Measurements from ENCODE around the gene RPTOR. TPM values are rescaled to one million over a fixed set of nuclear protein-coding genes. Genes with fewer than 3 reads are reported as not detected.
"Not testable (repeated sequence)": the region's sequence is repeated elsewhere in the genome, so short reads cannot be mapped to it uniquely, and the experiment has no call there.

The RPTOR gene
- total RNA-seq, 1 experiment from 2014 or later = 66.7 TPM

DNA sequence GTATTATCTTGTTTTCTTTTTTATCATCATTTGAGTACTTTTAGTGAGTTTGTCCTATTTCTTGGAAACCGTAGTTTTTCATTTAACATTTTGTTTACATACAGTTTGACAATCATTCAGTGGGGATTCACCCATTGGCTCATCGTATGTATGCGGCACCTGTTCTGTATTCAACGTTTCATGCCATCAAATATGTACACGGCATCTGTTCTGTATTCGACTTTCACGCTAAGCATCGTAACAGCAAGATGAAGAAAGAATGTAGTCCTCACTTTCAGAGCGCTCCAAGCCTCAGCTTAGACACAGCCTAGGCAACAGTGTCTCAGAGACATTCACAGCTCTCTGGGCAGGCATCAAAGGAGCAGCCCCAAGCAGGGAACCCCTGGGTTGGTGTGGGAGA, 269.9 kb downstream of the RPTOR start:
- Histone ChIP-seq H3K36me3 (ENCODE audit: control insufficient read depth, insufficient read depth, low read length) (0 out of 2 replicates have a peak, but pooled peaks cover 1% of the 10 kb centered on the region), H3K4me3 (ENCODE audit: low read depth, low read length) (no peak overlapping the region), H3K9me3 (no peaks in the 10 kb centered on the region), H3K4me1 (peaks cover 2% of the 10 kb centered on the region), H3K27me3 (replicated peaks; ENCODE audit: control insufficient read depth, insufficient read depth, low read length) (no peaks in the 10 kb centered on the region)
- intact Hi-C loops (cut with micrococcal nuclease; ENCODE audit: unreplicated experiment) = no loop called here
- no peak overlapping the region for H3K27ac Mint-ChIP-seq (ENCODE audit: unreplicated experiment)
- H3K27me3 Mint-ChIP-seq (ENCODE audit: insufficient read depth, unreplicated experiment) = no peaks in the 10 kb centered on the region
- POLR2A ChIA-PET = no interaction called here
- no peaks in the 10 kb centered on the region for H3K9me3 Mint-ChIP-seq (ENCODE audit: unreplicated experiment)
- peaks cover 6% of the 10 kb centered on the region for H3K4me1 Mint-ChIP-seq (ENCODE audit: low read depth, unreplicated experiment)
- no TSS peak for BruUV-seq (replicated peaks)
- no peak overlapping the region for H3K4me3 Mint-ChIP-seq (ENCODE audit: unreplicated experiment)
- CTCF ChIA-PET = no interaction called here
- H3K36me3 Mint-ChIP-seq (ENCODE audit: insufficient read depth, unreplicated experiment) = peaks cover 35% of the 10 kb centered on the region
- TF ChIP-seq, protein P1, sequence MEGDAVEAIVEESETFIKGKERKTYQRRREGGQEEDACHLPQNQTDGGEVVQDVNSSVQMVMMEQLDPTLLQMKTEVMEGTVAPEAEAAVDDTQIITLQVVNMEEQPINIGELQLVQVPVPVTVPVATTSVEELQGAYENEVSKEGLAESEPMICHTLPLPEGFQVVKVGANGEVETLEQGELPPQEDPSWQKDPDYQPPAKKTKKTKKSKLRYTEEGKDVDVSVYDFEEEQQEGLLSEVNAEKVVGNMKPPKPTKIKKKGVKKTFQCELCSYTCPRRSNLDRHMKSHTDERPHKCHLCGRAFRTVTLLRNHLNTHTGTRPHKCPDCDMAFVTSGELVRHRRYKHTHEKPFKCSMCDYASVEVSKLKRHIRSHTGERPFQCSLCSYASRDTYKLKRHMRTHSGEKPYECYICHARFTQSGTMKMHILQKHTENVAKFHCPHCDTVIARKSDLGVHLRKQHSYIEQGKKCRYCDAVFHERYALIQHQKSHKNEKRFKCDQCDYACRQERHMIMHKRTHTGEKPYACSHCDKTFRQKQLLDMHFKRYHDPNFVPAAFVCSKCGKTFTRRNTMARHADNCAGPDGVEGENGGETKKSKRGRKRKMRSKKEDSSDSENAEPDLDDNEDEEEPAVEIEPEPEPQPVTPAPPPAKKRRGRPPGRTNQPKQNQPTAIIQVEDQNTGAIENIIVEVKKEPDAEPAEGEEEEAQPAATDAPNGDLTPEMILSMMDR (IDR thresholded peaks at IDR 0.05; ENCODE audit: insufficient read depth in 1 of 2, low read depth in 1 of 2, low read length in 1 of 2, severe bottlenecking in 1 of 2, unreplicated experiment in 1 of 2) = no peak
- peak in 1 of 2 experiments; percentile 12 for DNase-seq

DNA sequence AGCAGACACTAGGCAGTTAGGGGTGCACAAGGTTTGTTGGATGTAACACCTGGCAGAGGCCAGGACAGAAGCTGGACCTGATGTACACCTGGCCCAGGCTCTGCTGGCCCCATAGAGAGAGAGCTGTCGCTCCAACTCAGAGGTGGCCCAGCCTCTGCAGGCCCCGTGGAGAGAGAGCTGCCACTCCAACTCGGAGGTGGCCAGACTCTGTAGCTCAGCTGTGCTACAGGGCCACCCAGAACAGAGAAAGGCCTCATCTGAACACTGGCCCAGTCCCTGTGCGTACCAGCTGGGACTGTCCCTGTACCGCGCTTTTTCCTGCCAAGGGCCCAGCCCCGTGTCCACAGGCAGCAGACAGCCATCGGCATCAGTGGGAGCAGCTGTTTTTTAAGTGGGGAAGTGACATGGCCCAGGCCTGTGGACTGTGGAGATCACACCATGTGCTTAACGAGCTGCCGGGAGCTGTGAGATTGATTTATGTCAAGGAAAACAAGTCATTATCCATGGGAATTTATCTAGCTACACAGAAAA, 270.6 kb downstream of the RPTOR start:
- DNase-seq = peak in 1 of 2 experiments; percentile 30
- 0 out of 2 replicates have a peak, but pooled peaks cover 1% of the 10 kb centered on the region for H3K36me3 ChIP-seq (ENCODE audit: control insufficient read depth, insufficient read depth, low read length)
- H3K9me3 ChIP-seq = no peaks in the 10 kb centered on the region
- no peak overlapping the region for H3K4me3 Mint-ChIP-seq (ENCODE audit: unreplicated experiment)
- TF ChIP-seq, protein P1 (IDR thresholded peaks at IDR 0.05; ENCODE audit: insufficient read depth in 1 of 2, low read depth in 1 of 2, low read length in 1 of 2, severe bottlenecking in 1 of 2, unreplicated experiment in 1 of 2) = no peak
- CTCF ChIA-PET = no interaction called here
- peaks cover 13% of the 10 kb centered on the region for H3K4me1 Mint-ChIP-seq (ENCODE audit: low read depth, unreplicated experiment)
- no TSS peak for BruUV-seq (replicated peaks)
- no peaks in the 10 kb centered on the region for H3K27me3 Mint-ChIP-seq (ENCODE audit: insufficient read depth, unreplicated experiment)
- intact Hi-C loops (cut with micrococcal nuclease; ENCODE audit: unreplicated experiment) = no loop called here
- no peaks in the 10 kb centered on the region for H3K9me3 Mint-ChIP-seq (ENCODE audit: unreplicated experiment)
- peaks cover 10% of the 10 kb centered on the region for H3K4me1 ChIP-seq
- no peaks in the 10 kb centered on the region for H3K27me3 ChIP-seq (replicated peaks; ENCODE audit: control insufficient read depth, insufficient read depth, low read length)
- no peak overlapping the region for H3K27ac Mint-ChIP-seq (ENCODE audit: unreplicated experiment)
- peaks cover 36% of the 10 kb centered on the region for H3K36me3 Mint-ChIP-seq (ENCODE audit: insufficient read depth, unreplicated experiment)
- POLR2A ChIA-PET = no interaction called here
- H3K4me3 ChIP-seq (ENCODE audit: low read depth, low read length) = no peak overlapping the region

DNA sequence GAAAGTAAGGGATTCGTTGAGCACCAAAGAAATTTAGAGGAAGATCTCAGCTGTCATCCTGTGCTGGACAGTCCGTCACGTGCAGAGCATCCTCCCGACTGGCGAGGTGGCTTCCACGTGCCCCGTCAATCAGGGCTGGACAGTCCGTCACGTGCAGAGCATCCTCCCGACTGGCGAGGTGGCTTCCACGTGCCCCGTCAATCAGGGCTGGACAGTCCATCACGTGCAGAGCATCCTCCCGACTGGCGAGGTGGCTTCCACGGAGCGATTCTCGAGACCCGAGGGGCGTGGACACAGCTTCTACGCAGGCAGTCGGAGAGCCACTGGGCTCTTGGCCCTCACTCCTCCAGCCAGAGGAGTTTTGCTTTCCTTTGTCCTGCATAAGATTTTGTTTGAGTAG, 271.1 kb downstream of the RPTOR start:
- intact Hi-C loops (cut with micrococcal nuclease; ENCODE audit: unreplicated experiment); H3K4me3 ChIP-seq (ENCODE audit: low read depth, low read length); H3K9me3 ChIP-seq; H3K27ac Mint-ChIP-seq (ENCODE audit: unreplicated experiment); H3K27me3 ChIP-seq (replicated peaks; ENCODE audit: control insufficient read depth, insufficient read depth, low read length); H3K4me3 Mint-ChIP-seq (ENCODE audit: unreplicated experiment); H3K27me3 Mint-ChIP-seq (ENCODE audit: insufficient read depth, unreplicated experiment); H3K9me3 Mint-ChIP-seq (ENCODE audit: unreplicated experiment); CTCF ChIA-PET; H3K36me3 ChIP-seq (ENCODE audit: control insufficient read depth, insufficient read depth, low read length); BruUV-seq (replicated peaks); POLR2A ChIA-PET: not testable (repeated sequence)
- DNase-seq = peak in 1 of 2 experiments; percentile 18
- H3K4me1 ChIP-seq = peaks cover 15% of the 10 kb centered on the region
- peaks cover 18% of the 10 kb centered on the region for H3K4me1 Mint-ChIP-seq (ENCODE audit: low read depth, unreplicated experiment)
- peaks cover 41% of the 10 kb centered on the region for H3K36me3 Mint-ChIP-seq (ENCODE audit: insufficient read depth, unreplicated experiment)
